ENCODE results near the gene MEGF6.

MEGF6 gene

DNA sequence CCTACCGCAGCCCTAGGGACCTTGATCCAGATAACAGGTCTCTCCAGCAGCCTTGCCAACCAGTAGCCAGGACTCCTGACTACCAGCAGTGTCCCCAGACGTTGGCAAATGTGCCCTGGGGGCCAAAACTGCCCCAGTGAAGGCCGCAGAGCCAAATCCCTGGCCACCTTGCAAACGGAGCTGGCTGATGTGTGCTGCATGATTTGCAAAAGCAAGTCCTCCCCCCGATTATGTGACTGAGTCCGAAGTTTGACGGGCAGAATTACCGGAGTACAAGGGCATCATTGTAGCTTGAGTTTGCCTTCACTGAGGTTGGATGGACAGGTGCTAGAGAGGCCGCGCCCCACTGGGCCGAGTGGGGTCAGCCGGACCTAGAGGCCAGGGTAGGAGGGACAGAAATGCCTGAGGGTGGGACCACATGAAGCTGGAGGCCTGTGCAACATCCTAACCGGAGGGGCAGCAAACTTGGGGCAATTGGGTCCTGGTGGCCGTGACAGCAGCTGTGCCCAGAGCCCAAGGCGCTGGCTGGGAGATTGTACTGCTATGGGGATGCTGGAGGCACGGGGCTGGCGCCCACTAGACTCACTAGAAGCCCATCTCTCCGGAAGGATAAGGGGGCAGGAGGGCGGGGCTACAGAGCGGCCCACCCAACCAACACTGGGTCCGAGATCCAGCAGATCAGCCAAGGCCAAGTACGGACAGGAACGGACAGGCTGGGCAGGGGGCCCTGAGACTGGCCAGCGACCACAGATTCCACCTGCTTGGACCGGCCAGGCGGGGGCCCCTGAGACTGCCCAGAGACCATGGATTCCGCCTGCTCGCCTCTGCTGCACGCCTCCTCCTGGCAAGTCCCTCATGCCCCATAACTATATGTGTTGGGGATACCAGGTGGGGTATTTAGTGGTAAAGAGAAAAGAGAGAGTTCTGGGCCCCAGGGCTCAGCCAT is 154.1 kb downstream of the MEGF6 start:
- DNase-seq (ENCODE audit: low spot score) = no peak

DNA sequence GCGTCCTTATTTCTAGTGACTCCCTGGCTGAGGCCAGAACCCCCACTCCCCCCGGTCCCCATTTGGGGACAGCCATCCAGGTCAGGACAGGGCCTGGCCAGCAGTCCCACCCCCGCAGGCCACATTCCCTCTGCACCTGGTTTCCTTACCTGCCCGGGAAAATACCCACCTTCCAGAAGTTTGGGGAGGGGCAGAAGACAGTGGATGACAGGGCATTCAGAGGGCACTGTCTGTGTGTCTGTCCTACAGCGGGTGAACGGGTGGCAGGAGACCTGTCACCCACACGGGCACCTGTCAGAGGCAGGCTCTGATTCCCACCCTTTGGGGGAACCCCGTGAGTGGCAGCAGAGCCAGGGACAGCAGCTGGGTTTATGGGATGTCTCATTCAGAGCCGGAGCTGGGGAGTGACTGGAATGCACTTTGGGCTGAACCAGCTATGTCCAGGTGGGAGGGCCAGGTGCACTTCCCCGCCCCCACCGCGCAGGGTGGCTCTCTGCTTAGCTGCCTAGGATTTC is 154.8 kb downstream of the MEGF6 start:
- DNase-seq (ENCODE audit: low spot score) = no peak

DNA sequence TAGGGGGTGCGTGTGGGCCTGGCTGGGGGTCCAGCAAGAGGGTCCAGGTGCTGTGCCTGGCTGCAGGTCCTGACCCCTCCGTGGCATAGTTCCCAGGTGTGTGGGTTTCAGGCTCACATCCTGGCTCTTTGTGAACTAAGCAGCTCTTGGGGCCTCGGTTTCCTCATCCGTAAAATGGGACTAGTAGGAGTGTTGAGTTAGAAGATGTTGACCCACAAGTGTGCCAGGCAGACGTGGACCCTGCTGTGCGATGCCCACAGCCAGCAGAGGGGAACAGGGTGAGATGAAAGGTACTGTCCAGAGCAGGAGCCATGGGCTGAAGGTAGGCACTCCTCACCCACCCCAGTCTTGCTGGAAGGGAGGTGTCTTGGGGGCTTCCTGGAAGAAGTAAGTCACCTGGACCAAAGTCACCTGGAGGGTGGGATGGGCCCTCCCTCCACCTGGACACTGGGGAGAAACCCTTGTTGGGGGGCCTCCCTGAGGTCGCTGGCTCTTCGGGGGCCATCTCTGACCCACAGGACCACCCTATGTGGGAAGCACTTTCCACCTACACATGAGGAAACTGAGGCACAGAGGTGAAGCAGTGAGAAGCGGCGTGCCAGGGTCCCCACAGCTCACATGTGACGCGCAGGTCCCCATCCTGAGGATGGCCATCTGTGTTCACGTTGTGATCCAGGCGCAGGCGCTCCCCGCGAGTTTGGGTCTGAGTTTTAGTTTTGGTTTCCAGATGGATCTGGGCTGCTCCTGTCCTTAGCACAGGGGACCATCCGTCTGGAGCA is 155.4 kb downstream of the MEGF6 start:
- DNase-seq (ENCODE audit: low spot score) = no peak

DNA sequence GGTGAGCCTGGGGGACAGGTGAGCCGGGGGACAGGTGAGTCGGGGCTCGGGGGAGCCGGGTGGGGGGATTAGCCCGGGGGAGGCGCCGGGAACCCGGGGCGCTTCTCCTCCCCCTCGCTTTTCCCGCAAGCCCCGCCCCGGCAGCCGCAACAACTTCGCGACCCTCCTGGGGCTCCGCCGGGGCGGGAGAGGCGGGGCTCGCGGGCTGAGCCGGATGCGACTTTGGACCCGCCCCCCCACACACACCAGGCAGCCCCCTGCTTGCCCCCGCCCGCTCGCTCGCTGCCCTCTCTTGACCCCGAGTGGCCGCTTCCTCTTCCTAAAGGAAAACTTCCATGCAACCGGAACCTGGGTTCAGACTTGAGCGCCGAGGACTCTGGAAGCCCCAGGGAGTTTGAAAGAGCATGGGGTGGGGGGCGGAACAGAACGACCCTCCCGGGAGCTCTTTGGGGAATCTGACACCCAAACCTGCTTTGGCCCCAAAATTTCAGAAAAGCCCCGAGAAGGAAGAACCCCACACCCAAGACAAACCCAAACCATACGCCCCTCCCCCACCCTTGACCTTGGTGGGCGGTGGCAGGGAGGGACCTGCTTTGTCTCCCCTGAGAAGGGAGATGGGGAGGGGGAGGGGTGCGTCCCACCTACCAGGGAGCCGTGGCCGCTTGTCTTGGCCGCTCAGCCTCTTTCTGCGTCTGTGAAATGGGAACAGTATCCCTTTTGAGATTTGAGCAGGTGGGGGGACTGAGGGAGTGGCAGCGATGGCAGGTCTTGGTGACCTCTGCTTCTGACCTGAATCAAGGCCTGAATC is 156.3 kb downstream of the MEGF6 start:
- peak; percentile 48 for DNase-seq (ENCODE audit: low spot score)

DNA sequence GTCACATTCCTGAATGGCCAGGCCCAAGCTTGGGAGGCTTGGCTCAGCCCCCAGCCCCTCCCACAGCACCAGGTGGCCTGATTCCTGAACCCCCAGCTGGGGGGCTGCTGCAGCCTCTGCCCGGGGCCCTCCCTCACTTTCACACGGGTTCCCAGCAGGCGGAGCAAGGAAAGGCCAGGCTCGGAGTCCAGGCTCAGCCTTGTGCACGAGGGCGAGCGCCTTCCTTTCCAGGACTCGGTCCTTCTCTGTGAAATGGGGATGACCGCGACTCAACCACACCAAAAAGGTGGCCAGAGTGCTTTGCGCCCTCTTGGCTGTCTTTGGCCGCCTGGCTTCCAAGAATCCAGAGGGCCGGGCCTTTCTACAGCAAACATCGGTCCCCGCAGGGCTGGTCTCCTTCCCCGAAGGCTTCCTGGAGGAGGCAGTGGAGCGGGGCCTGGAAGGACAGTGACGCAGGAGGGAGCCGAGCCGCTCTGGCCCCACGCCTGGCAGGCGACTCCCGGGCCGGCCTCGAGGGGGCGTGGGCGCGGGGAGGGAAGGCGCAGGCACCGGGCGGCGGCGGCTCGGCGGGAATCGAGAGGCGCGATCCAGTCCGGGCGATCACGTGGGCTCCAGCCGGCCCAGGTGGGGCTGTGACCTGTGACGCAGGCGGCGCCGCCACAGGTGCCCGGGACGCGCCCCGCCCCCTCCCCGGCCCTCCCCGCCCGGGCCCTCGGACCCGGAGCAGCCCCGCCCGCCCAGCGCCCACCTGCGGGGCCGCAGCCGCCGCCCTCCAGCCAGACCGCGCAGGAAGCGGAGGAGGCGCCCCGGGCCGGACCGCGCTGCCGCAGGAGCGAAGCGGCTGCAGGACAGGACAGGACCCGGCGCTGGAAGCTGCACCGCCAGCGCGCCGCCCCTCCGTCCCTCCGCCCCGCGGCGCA is 157.2 kb downstream of the MEGF6 start, which contains the start of gene ARHGEF16:
Gene ARHGEF16, plus strand, starts transcription at position 775 of the 920 bp plus-strand sequence. CDS start 8,420 bp downstream, outside the sequence.
- peak; percentile 87 for DNase-seq (ENCODE audit: low spot score)

DNA sequence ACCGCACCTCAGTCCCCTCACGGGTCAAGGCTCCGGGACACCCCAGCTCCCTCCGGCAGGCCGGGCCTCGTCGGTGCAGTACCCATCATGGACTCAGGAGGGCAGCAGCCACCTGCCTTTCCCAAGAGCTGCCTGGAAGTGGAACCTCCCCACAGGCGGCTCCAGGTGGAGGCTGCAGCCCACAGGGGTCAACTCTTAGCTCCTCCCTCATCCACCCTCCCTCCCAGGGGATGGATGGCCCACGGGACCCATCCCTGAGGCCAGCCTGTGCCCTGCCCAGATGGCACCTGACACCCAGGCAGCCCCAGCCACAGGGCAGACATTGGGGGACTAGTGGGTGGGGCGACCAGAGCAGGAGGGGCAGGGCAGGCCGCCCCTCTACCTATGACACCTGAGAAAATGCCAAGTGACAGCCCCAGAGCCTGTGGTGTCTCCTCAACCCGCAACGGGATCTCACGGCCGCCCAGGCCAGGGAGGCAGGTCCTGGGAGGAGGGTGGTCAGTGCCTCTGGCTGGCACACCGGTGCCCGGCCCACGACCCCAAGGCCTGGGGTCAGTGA is 158.0 kb downstream of the MEGF6 start:
- peak; percentile 81 for DNase-seq (ENCODE audit: low spot score)

DNA sequence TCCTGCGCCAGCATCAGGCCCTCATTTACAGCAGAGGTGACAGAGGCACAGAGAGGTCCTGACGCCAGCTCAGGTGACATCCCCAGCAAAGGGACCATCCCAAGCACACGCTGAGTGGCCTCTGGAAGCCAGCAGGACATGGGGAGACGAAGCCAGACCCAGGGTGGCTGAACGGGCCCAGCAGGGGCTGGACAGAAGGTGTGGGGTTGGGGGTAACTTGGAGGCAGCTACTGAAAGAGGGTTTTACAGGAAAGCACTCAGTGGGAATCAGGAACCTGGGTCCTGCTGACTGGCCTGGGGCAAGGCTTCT is 158.5 kb downstream of the MEGF6 start:
- DNase-seq (ENCODE audit: low spot score) = no peak

DNA sequence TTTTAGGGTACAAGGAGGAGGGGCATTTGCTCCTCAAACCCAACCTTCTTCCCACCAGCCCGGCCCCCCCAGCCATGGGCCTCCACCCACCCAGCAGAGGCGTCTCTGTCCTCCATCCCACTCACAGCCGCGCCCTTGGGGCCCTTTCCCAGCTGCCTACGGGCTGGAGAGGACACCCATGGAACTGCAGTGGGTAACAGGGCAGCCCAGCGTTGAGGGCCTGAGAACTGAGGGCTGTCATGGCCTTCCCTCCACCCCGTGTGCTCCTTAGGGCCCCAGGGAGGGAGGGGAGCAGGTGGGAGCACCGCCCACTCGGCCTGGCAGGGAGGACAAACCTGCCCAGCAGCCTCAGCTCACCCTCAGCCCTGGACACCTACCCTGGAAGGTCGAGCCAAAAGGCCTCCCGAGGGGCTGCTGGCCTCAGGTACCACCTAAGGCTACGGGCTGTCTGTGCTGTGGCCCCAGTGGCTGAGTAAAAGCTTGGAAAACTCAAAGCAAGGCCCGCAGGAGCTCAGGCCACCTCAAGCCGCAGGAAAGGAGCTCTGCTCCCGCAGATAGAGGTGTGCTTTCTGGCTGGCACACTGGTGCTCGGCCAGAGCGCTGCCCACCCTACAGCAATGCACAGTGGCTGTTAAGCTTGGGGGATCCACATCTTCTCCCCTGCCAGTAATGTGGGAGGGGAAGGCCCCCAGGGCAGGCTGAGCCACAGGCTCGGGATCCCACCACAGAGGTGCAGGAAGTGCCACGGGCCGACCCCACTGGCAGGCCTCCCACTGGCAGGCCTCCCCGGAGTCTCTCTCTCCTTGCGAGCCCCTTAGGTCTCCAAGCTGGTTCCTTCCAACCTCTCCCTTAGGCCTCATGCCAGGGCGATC is 159.1 kb downstream of the MEGF6 start:
- no peak for DNase-seq (ENCODE audit: low spot score)

DNA sequence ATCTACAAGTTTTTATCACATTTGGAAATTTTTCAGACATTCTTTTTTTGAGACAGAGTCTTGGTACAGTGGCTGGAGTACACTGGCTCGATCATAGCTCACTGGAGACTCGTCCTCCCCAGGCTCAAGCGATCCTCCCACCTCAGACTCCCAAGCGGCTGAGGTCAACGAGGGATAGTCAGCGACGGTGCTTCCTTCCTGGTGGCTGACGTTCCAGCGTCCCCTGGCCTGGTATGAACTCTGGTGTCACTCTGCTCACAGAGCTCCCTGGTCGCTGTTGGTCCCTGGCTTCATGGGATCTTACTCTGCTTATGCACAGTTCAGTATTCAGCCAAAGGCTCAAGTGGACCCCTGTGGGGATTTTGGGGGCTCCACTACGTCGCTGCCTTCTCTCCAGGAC is 160.3 kb downstream of the MEGF6 start:
- no peak for DNase-seq (ENCODE audit: low spot score)

DNA sequence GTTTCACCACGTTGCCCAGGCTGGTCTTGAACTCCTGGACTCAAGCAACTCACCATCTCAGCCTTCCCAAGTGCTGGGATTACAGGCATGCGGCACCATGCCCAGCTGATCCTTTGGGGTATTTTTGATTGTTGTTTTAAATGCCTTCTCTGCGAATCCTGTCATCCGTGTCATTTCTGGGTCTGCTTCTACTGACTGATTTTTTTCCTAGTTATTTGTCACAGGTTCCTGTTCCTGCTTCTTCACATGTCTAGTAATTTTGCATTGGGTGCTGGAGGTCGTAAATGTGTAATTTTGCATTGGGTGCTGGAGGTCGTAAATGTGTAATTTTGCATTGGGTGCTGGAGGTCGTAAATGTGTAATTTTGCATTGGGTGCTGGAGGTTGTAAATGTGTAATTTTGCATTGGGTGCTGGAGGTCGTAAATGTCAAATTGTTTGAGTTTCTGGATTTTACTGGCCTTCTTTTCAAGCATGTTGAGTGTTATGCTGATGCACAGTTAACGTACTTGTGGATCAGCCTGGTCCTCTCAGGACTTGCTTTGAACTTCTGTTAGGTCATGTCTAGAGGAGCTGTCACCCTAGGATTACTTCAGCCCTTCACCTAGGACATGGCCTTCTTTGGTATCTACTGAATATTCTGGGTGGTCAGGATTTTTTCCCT is 161.0 kb downstream of the MEGF6 start:
- no peak for DNase-seq (ENCODE audit: low spot score)

DNA sequence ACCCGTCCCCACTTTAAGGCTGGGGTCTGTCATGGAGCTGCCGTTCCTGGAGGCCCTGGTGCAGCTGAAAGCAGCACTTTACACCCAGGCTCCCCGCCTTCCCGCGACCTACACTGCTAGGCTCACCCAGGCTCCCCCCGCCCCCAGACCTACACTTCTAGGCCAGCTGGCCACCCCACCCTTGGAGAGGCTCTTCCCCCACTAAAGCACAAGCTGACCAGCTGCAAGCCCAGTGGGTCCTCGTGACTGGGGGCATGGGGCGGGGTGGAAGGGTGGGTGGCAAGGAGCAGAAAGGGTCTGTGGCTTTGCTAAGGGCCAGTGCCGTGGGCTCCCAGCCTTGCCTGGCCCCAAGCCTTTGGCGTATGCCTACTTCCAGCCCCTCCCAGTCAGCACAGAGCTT is 166.6 kb downstream of the MEGF6 start:
- no peak for DNase-seq (ENCODE audit: low spot score)

DNA sequence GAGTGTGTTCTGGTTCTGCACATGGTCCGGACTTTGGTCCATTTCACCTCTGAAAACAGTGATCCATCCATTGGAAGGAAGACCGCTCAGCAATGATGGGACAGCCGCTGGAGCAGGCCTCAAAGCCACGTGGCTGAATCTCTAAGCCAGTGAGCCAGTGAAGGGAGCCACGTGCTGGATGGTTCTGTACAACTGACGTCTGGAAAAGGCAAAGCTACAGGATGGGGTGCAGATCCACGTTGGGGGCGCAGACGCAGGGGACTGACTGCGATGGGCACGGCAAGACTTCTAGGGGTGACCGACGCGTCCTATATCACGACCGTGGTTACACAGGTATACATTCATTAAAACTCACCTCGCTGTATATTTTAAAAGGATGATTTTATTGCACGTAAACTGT is 167.0 kb downstream of the MEGF6 start:
- no peak for DNase-seq (ENCODE audit: low spot score)

DNA sequence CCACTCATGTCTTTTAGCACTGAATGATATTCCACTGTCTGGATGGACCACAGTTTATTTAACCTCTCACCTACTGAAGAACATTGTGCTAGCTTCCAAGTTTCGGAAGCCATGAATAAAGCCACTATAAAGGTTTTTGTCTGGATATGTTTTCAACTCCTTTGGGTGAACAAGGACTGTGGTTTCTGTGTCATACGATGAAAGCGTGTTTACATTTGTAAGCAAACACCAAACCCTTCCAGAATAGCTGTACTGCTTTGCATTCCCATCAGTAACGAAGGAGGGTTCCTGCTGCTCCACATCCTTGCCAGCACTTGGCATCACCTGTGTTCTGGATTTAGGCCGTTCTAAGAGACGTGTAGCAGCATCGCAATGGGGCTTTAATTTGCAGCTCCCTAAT is 167.5 kb downstream of the MEGF6 start:
- no peak for DNase-seq (ENCODE audit: low spot score)

DNA sequence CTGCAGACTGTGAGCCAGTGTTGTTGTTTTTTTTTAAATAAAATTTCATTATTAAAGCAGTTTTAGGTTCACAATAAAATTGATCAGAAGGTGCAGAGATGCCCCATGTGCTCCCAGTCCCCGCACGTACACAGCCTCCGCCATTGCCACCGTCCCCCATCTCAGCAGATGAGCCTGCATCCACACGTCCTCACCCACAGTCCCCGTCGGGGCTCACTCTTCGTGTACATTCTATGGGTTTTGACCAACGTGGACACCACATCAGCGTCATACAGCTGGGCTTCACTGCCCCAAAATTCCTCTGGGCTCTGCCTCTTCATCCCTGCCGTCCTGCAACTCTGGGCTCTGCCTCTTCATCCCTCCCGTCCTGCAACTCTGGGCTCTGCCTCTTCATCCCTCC is 168.4 kb downstream of the MEGF6 start:
- no peak for DNase-seq (ENCODE audit: low spot score)

DNA sequence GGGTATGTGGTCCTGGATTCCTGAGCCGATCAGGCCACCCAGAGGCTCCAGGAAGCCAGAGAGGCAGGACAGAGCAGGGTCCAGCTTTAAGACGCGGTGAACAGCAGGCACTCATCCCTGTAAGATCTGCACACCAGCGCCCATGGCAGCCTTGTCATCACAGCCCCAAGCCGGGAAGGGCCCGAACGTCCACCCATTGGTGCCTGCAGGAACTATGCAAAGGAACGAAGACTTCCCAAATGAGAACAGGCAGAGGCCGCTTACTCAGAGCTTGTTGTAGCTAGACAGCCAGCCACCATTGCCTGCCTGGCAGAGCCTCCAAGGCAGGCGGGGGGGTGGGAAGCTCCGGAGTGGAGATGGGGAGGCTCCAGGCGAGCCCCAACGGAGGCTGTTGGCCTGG is 169.0 kb downstream of the MEGF6 start:
- no peak for DNase-seq (ENCODE audit: low spot score)

DNA sequence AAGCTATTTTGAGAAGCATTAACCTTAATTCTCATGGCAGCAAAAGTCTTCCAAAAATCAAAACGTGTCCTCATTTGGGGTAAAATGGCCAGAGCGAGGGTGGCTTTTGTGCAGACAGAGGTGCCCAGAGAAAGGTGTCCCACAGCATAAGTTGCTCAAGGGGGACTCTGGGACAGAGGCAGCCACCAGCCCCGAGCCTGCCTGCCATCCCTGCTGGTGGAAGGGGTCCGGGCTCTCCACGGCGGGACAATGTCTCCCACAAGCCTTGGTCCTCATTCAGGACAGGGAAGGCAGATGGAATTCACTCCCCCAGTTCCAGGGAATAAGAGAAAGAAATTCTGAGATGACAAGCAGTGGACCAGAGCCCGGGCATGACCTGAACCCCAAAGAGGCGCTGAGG is 169.4 kb downstream of the MEGF6 start:
- DNase-seq (ENCODE audit: low spot score) = no peak

DNA sequence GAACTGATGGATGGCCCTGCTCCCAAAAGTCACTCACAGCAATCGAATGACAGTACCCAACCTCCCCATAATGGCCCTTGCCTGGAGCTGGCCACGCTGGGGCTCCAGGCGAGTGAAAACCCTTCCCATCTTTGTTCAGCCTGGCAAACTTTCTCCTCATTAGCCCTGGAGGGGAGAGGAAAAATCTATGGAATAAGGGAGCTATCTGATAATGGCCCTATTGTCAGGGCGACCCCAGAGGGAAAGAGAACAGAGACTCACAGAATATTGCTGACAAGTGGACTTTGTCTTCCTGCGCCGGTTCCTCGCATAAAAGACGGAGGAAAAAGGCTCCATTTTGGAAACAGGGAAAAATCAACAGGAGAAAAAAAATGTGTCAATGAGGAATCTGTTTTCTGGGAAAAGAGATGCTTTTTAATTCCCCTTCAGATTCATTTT is 169.9 kb downstream of the MEGF6 start:
- no peak for DNase-seq (ENCODE audit: low spot score)

DNA sequence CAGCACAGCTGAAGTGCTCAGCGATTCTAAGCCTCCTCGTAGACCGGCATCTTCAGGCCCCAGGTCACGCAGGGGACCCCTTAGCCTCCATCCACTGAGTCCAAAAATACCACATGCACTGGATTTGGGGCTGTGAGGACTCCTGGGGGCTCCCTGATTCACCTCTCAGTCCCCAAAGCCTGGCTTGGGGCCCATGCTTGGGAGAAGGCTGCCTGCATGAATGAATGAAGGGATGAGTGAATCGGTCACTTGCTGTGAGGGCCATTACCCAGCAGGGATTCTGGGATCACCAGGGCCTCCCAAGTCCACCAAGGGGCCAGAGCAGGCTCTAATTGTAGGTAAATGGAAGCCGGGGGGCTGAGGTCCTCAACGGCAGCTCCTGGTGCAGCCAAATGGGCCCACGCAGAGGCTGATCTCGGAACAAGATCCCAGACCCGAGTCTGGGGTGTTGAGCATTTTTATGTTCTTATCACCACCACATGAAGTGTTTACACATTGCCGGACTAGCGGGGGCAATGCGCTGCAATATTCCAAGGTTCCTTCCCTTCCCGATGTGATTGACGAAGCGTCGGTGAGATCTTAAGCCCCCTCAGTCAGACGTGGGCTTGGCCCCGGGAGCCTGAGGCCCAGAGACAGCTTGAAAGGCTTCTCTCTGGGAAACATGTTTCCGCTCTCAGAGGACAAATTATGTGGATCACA is 170.4 kb downstream of the MEGF6 start:
- no peak for DNase-seq (ENCODE audit: low spot score)

DNA sequence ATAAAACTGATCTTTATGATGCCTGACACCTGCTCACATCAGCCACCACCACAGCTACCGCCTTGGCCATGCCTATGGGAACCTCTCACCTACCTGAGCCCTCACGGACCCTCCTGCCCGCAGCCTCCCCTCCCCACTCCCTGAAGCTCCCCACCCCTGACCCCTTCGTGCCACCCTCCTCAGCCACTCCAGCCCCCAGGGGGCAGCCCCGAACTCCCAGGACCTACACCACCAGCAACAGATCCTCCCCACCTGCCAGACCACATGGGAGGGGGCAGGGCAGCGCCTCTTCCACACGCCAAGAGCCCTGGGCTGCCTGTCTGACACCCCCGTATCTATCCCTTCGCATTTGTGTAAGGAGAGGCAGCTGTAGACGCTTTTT is 171.0 kb downstream of the MEGF6 start:
- DNase-seq (ENCODE audit: low spot score) = no peak
